ENCODE measurements around the gene SYNGR3. TPM values are rescaled to one million over a fixed set of nuclear protein-coding genes. Genes with fewer than 3 reads are reported as not detected.

SYNGR3 gene
- total and polyA plus RNA-seq, 2 of the 13 experiments (the other 11 are each of a cell fraction or from before 2014, with no cell fraction given): 0.97 to 5.7 TPM

DNA sequence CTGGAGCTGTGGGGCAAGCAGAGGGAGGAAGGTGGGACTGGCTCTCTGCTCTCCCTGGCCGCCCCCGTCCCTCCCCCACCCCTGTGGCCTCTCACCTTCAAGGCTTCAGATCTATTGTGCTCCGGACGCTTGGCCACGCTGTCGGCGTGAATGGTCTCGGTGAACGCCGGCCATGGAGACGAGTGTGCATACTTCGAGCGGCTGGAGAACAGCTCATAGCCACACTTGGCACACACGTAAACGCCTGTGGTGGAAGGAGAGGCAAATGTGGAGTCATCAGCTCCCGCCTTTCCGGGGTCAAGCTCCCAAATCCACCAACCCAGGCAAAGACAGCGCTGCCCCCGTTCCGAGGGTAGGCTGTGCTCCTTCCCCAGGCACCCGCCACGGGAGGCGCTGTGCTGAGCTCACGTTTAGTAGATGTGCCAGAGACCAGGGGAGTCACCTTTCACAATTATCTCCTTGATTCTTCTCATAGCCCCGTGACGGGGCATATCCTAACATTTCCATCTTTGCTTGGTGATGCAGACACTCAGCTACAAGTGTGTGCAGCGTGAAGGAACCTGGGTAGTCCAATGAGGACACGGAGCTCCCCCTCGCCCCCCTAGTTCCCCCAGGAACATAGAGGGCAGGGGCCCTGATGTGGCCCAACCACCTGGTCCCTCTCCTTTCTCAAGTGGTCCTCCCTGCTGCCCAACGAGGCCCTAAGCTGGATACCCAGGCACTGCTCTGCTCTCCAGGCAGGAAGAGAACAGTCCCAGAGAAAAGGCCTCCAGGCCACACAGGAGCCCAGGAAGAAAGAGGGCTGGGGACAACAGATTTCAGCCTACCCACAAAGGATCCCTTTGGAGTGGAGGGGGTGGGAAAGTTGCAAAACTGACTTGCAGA lies 48.4 kb upstream of the SYNGR3 start (continued):
- TF ChIP-seq, protein P1, sequence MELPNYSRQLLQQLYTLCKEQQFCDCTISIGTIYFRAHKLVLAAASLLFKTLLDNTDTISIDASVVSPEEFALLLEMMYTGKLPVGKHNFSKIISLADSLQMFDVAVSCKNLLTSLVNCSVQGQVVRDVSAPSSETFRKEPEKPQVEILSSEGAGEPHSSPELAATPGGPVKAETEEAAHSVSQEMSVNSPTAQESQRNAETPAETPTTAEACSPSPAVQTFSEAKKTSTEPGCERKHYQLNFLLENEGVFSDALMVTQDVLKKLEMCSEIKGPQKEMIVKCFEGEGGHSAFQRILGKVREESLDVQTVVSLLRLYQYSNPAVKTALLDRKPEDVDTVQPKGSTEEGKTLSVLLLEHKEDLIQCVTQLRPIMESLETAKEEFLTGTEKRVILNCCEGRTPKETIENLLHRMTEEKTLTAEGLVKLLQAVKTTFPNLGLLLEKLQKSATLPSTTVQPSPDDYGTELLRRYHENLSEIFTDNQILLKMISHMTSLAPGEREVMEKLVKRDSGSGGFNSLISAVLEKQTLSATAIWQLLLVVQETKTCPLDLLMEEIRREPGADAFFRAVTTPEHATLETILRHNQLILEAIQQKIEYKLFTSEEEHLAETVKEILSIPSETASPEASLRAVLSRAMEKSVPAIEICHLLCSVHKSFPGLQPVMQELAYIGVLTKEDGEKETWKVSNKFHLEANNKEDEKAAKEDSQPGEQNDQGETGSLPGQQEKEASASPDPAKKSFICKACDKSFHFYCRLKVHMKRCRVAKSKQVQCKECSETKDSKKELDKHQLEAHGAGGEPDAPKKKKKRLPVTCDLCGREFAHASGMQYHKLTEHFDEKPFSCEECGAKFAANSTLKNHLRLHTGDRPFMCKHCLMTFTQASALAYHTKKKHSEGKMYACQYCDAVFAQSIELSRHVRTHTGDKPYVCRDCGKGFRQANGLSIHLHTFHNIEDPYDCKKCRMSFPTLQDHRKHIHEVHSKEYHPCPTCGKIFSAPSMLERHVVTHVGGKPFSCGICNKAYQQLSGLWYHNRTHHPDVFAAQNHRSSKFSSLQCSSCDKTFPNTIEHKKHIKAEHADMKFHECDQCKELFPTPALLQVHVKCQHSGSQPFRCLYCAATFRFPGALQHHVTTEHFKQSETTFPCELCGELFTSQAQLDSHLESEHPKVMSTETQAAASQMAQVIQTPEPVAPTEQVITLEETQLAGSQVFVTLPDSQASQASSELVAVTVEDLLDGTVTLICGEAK (IDR thresholded peaks at IDR 0.05): no peak
- TF ChIP-seq, protein P1 (CRISPR knock-in tag; IDR thresholded peaks at IDR 0.05): 0 out of 2 replicates have a peak, but pooled peaks have one; percentile 10
- TF ChIP-seq SRF (IDR thresholded peaks at IDR 0.05; ENCODE audit: low read depth, low read length) (no peak), YY1 (IDR thresholded peaks at IDR 0.05; ENCODE audit: insufficient read depth, insufficient replicate concordance, low read depth, low read length) (peak; percentile 49), ZNF777 (CRISPR knock-in tag; IDR thresholded peaks at IDR 0.05) (peak; percentile 42; the same call in 1 of the 2 replicates), CHD4 (IDR thresholded peaks at IDR 0.05; ENCODE audit: borderline replicate concordance, low read length) (0 out of 2 replicates have a peak, but pooled peaks have one; percentile 24), FOSL2 (CRISPR knock-in tag; IDR thresholded peaks at IDR 0.05) (peak; percentile 38), RAD21 (CRISPR knock-in tag; IDR thresholded peaks at IDR 0.05) (peak; percentile 56), RCOR2 (CRISPR knock-in tag; IDR thresholded peaks at IDR 0.05) (no peak), RXRA (CRISPR knock-in tag; IDR thresholded peaks at IDR 0.05) (0 out of 2 replicates have a peak, but pooled peaks have one; percentile 2), PCBP1 (IDR thresholded peaks at IDR 0.05; ENCODE audit: borderline replicate concordance, low read depth, low read length) (0 out of 2 replicates have a peak, but pooled peaks have one; percentile 4), ETV5 (CRISPR knock-in tag; IDR thresholded peaks at IDR 0.05; ENCODE audit: borderline replicate concordance) (0 out of 2 replicates have a peak, but pooled peaks have one; percentile 3)
- TF ChIP-seq, protein P2, sequence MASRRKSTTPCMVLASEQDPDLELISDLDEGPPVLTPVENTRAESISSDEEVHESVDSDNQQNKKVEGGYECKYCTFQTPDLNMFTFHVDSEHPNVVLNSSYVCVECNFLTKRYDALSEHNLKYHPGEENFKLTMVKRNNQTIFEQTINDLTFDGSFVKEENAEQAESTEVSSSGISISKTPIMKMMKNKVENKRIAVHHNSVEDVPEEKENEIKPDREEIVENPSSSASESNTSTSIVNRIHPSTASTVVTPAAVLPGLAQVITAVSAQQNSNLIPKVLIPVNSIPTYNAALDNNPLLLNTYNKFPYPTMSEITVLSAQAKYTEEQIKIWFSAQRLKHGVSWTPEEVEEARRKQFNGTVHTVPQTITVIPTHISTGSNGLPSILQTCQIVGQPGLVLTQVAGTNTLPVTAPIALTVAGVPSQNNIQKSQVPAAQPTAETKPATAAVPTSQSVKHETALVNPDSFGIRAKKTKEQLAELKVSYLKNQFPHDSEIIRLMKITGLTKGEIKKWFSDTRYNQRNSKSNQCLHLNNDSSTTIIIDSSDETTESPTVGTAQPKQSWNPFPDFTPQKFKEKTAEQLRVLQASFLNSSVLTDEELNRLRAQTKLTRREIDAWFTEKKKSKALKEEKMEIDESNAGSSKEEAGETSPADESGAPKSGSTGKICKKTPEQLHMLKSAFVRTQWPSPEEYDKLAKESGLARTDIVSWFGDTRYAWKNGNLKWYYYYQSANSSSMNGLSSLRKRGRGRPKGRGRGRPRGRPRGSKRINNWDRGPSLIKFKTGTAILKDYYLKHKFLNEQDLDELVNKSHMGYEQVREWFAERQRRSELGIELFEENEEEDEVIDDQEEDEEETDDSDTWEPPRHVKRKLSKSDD (CRISPR knock-in tag; IDR thresholded peaks at IDR 0.05; ENCODE audit: low read depth): peak; percentile 52; the same call in 1 of the 2 replicates
- TF ChIP-seq, protein P3, sequence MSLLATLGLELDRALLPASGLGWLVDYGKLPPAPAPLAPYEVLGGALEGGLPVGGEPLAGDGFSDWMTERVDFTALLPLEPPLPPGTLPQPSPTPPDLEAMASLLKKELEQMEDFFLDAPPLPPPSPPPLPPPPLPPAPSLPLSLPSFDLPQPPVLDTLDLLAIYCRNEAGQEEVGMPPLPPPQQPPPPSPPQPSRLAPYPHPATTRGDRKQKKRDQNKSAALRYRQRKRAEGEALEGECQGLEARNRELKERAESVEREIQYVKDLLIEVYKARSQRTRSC (CRISPR knock-in tag; IDR thresholded peaks at IDR 0.05; ENCODE audit: low read depth): 0 out of 2 replicates have a peak, but pooled peaks have one; percentile 13

All from HepG2 (cell line).